AG08395 (cell line): ENCODE results near the gene ADAMTSL2.

Experiments used
- DNase-seq: peaks from one replicate; pipeline ENCODE4 v3.0.0; 2012; ENCODE audit warnings: mixed read lengths, low spot score

The ADAMTSL2 gene

GRCh38 chr9:133534346-133535291, at the start of gene ADAMTSL2:
TSS of gene ADAMTSL2 (plus strand) at chr9:133534704. CDS start at chr9:133536713, 2,009 bp downstream.
- DNase-seq, result peak; percentile 60

- no peak for DNase-seq
Measured at GRCh38 chr9:133485531-133486260, 48.8 kb upstream of the ADAMTSL2 start.

GRCh38 chr9:133487331-133487725, 47.2 kb upstream of the ADAMTSL2 start:
- no peak for DNase-seq

- DNase-seq, result no peak
Measured at GRCh38 chr9:133488686-133489252, 45.7 kb upstream of the ADAMTSL2 start.

GRCh38 chr9:133489253-133490190, 45.0 kb upstream of the ADAMTSL2 start:
- DNase-seq, result no peak

GRCh38 chr9:133490201-133490681, 44.3 kb upstream of the ADAMTSL2 start:
- peak; percentile 9 for DNase-seq

- DNase-seq, result no peak
Measured at GRCh38 chr9:133490865-133491655, 43.4 kb upstream of the ADAMTSL2 start.

- no peak for DNase-seq
Measured at GRCh38 chr9:133491656-133491925, 42.9 kb upstream of the ADAMTSL2 start.

GRCh38 chr9:133492061-133493021, 42.2 kb upstream of the ADAMTSL2 start:
- DNase-seq, result peak; percentile 53

GRCh38 chr9:133493428-133493827, 41.1 kb upstream of the ADAMTSL2 start:
- no peak for DNase-seq

GRCh38 chr9:133493845-133494540, 40.5 kb upstream of the ADAMTSL2 start:
- no peak for DNase-seq

GRCh38 chr9:133494636-133495326, 39.7 kb upstream of the ADAMTSL2 start:
- no peak for DNase-seq

- DNase-seq, result no peak
Measured at GRCh38 chr9:133495327-133496293, 38.9 kb upstream of the ADAMTSL2 start.

GRCh38 chr9:133496861-133497842, 37.4 kb upstream of the ADAMTSL2 start:
- DNase-seq, result no peak

GRCh38 chr9:133499132-133499891, 35.2 kb upstream of the ADAMTSL2 start:
- DNase-seq, result no peak
